HG03175 (cell line): ENCODE results near the gene PPM1A.

Experiments used
- ATAC-seq: cut with Tn5 transposase; IDR thresholded peaks from one replicate; pipeline ENCODE4 v1.9.1; 2021; ENCODE audit warnings: mild to moderate bottlenecking, moderate library complexity; ENCODE audit not compliant: unreplicated experiment

The PPM1A gene

DNA sequence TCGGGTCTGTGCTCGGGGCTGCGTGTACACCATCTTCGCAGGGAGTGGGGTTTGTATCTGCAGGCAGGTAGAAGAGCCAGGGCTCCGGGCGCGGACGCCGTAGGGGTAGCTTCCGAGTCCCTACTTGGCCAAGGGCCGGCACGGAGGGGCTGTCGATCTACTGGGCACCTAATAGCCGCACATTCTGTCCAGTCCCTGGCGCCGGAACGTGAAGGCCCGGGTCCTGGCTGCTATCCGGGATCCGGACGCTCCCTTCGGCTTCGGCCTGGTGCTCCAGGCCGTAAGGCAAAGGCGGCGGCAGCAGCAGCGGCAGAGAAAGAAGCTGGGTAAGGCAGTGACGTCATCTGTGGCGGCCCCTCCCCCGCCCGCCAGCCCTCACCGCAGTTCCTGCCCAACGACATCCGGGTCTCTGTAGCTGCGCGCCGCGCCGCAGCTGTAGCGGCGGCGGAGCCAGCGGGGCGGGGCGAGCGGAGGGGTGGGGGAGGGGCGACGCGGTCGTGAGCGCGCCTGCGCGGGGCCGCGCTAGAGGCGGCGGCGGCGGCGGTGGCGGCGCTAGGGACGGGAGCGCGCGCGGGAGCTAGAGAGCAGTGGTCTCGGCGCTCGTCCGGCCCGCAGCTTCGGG, at the start of gene PPM1A:
TSS of gene PPM1A (plus strand) at position 525 of the 622 bp plus-strand sequence. CDS start 33,483 bp downstream, outside the sequence.
- ATAC-seq: peak; percentile 71

DNA sequence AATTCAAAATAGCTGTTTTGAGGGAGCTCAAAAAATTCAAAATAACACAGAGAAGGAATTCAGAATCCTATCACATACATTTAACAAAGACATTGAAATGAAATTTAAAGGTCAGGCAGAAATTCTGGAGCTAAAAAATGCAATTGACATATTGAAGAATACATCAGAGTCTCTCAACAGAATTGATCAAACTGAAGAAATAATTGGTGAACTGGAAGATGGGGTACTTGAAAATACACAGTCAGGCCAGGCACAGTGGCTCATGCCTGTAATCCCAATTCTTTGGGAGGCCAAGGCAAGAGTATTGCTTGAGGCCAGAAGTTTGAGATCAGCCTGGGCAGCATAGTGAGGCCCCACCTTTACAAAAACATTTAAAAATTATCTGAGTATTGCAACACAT, 49.7 kb upstream of the PPM1A start:
- no peak for ATAC-seq

DNA sequence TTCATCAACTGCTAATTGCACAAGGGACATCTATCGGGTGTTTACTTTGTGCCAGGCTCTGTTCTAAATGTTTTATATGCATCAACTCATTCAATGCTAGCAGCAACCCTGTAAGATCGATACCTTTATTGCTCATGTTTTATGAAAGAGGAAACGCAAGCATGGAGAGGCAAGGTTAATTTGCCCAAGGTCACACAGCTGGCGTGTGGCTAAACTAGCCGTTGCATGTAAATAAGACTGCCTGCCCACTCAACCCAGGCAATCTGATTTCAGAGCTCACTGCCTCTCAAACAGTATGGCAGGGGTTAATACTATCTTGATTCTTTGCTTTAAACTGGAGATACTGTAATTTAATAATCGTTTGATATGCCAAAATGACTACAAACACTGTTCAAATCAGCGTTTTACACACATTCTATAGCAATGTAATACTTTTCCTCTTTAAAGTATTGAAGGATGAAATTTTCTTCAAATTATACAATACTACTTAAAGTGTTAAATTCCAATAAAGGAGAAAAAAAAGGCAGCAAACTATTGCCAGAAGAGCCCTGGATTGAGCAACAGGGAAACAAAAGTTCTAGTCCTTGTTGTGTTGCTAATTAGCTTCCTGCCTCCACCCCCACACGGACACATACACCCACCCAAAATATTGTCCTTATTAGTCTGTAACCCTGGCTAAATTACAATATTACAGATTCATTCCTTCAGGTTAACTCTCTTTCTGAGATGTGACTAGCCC, 44.7 kb upstream of the PPM1A start:
- peak; percentile 92 for ATAC-seq

DNA sequence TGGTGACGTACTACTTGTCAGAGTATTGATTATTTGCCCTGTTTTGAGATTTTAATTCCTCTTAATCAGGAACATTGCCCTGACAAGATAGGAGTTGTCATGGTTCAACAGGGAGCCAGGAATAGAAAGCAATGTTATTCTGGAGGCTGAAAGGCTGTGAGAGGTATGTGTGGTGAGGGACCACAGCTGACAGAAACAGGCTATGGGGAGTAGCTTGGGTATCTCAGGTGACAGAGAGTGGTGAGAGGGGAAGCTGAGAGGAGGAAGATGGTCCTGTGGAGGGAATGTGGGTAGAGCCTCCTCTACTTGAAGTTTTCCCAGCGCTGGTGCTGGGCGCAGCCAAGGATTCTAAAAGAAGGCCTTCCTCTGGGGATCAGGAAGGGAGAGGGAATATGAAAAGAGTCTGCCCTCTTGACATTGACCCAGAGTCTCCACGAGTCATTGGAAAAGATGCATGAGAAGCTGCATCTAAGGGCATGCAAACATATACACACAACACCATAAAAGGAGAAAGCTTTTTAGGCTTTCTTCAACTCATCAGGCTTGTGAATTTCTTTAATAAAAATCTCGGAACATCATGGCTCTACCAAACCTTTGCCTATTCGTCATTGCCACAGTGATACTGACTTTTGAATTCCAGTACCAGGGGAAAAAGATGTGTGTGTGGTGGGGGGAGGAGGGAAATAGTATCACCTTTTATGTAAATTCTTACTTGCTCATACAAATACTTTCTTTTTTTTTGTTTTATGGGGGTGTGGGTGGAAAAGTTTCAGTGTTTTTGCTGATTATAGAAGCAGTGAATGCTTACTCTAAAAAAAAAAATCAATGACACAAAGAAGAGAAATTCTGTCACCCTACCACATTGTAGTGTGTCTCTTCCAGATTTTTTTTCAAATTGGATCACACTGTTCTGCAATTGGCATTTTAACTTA, 43.9 kb upstream of the PPM1A start:
- ATAC-seq: peak; percentile 35

DNA sequence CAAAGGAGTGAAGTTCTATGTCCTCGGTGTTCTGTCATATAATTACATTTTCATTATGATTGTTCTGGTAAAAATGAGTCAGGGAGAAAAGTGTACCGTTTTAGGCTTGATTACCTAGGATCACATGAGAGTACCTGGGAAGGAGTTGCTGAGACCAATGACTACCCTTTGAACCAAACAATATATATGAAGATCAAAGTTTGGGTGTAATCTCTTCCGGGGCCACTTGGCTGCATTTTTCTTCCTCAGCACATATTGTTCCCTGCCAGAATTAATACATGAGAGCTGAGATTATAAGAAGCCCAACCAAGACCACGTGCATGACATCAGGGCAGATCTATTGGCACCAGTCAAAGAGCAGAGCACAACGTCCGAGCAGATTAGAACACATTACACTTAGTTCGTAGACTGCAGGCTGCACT, 42.8 kb upstream of the PPM1A start:
- ATAC-seq: no peak

- ATAC-seq: no peak
Measured at GRCh38 chr14:60206837-60207533, 42.0 kb upstream of the PPM1A start.

GRCh38 chr14:60210703-60211102, 38.3 kb upstream of the PPM1A start:
- ATAC-seq: no peak

DNA sequence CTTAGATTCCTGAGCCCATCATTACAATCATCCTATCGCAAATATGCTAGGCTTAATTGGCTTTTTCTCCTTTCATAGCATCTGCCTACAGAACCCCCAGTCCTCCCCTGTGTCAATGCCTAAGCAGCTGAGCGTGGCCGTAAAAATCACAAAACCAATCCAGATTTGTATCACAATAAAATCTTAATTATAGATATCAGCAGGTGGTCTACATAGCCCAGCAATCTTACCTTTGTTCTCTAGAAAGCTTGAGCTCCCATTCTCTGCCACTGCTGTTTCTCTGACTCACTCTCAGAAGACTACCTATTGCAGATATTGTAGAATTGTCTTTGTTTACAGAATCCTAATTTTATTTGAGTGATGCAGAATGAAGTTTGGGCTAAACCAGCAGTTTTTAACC, 37.9 kb upstream of the PPM1A start:
- ATAC-seq: no peak

- ATAC-seq: peak; percentile 96
Measured at GRCh38 chr14:60212503-60213371, 36.3 kb upstream of the PPM1A start.

GRCh38 chr14:60214003-60214402, 35.0 kb upstream of the PPM1A start:
- no peak for ATAC-seq

- ATAC-seq: no peak
Measured at GRCh38 chr14:60214415-60215126, 34.5 kb upstream of the PPM1A start.

- no peak for ATAC-seq
Measured at GRCh38 chr14:60215127-60215444, 33.9 kb upstream of the PPM1A start.

GRCh38 chr14:60215520-60216420, 33.3 kb upstream of the PPM1A start:
- ATAC-seq: no peak

GRCh38 chr14:60217713-60218112, 31.3 kb upstream of the PPM1A start:
- no peak for ATAC-seq

GRCh38 chr14:60220084-60220483, 28.9 kb upstream of the PPM1A start:
- peak; percentile 49 for ATAC-seq

DNA sequence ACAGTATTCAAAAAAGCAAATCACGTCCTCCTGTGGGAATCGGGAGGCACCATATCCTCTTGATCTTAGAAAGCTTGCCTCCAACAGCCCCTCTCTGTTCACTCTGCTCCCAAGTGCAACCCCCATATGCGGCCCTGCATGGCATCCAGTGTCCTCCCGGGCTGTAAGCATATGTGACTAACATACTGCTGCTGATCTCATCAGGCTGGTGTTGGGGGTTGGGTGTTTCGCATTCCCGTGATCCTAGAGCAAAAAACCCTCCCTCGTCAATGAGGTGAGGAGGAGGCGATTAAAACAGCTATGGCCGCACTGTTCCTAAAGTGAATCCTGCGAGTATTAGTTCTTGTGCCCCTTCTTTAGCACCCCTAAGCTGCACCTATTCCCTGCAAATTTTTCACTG, 28.1 kb upstream of the PPM1A start:
- ATAC-seq: no peak

DNA sequence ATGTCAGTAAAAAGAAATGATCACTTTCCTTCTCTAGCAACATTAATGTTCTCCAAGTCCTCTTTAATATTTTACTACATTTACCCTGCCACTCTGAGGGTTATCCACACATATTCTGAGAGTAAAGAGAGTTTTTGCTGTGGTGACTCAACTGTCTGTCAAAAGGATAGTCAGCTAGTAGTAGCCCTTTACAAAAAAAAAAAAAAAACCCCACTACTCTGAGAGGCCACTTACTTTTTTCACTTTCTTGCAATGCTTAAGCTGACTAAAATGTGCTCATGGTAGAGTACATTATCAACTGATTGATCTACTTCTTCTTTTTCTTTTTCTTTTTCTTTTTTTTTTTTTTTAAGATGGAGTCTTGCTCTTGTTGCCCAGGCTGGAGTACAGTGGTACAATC, 27.6 kb upstream of the PPM1A start:
- no peak for ATAC-seq

DNA sequence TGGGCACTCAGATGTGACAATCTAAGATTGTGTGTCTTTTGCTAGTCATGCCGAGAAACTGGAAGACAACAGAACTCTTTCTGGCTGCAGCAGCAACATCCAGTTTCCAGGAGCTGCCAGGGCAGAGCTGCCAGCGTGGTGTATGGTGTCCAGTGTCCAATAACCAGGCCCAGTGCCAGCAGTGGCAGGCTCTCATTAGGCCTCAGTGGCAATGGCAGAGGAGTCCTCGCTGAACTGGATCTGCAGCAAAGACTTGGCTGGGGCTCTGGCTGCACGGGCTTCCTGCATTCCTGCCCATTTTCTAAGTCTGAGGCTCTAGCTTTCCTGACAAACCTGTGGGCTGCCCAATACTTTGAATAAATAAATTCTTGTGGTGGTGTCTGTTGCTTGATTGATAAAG, 26.2 kb upstream of the PPM1A start:
- ATAC-seq: no peak
